HCT116 (cell line): ENCODE data around the gene LIN28A. TPM values are rescaled to one million over a fixed set of nuclear protein-coding genes. Genes with fewer than 3 reads are reported as not detected.

Source experiments
- ATAC-seq: fragments of 200-7000 bp; cut with Tn5 transposase; 2 replicates; pipeline ENCODE4 v1.9.1; 2020; ENCODE audit warnings: mild to moderate bottlenecking, moderate library complexity
- BruUV-seq: library from RNA; stranded (reverse); fragments of 400-500 nt; replicated peaks from 2 replicates; lab custom pipeline; 2021; lab: Mats Ljungman, UMichigan
- CTCF ChIA-PET: fragments of 300-600 bp; sonication (Branson Sonifier 250); formaldehyde crosslinking; loops from one replicate; lab custom pipeline; 2021; ENCODE audit warnings: antibody characterized with exemption; lab: Charles Lee
- POLR2A ChIA-PET: fragments of 300-600, 350-600 bp; sonication (Branson Sonifier 250); formaldehyde crosslinking; loops from one replicate; lab custom pipeline; 2021; ENCODE audit warnings: antibody characterized with exemption; lab: Charles Lee
- RAD21 ChIA-PET, 2 experiments: fragments of 300-600 bp; sonication (Branson Sonifier 250); formaldehyde crosslinking; loops; one replicate each; lab custom pipeline; 2023; ENCODE audit warnings: low total read pairs in 2 of 2; ENCODE audit not compliant: uncharacterized antibody in 2 of 2, unreplicated experiment in 2 of 2, low non-redundant PET in 1 of 2; lab: Charles Lee
- DNase-seq: peaks from one replicate; pipeline ENCODE4 v3.0.0-alpha.2; 2010; ENCODE audit warnings: low read depth, low spot score
- H2AFZ ChIP-seq: fragments of 200-600 bp; shearing (Covaris generic), sonication (generic); 2 replicates; pipeline ENCODE4 v1.6.1; 2017; ENCODE audit warnings: low read depth, mixed run types, mixed read lengths, antibody characterized with exemption, low read length; ENCODE audit not compliant: poor library complexity, severe bottlenecking
- H3K27ac ChIP-seq: 2 replicates; pipeline ENCODE4 v1.5.1; 2012; ENCODE audit warnings: low read depth, low read length
- H3K27me3 ChIP-seq: fragments of 200-600 bp; sonication (generic); 2 replicates; pipeline ENCODE4 v1.6.1; 2016; ENCODE audit warnings: mixed run types, low read length, mixed read lengths; ENCODE audit not compliant: insufficient read depth
- H3K36me3 ChIP-seq, 2 experiments: fragments of 200-500 bp in 1 of 2; fragments of 200-600 bp in 1 of 2; sonication (Bioruptor generic) in 1 of 2; sonication (generic) in 1 of 2; 2 replicates each; pipeline versions ENCODE4 v1.5.1 to v1.6.1; 2014 to 2016; ENCODE audit warnings: low read length in 2 of 2, inconsistent platforms in 1 of 2, mixed read lengths in 1 of 2, mixed run types in 1 of 2; ENCODE audit not compliant: insufficient read depth in 2 of 2, control insufficient read depth in 1 of 2
- H3K4me1 ChIP-seq, 2 experiments: fragments of 200-600 bp in 1 of 2; sonication (generic) in 1 of 2; 2 replicates each; pipeline versions ENCODE4 v1.5.1 to v1.6.1; 2012 to 2017; ENCODE audit warnings: low read length in 2 of 2, inconsistent platforms in 1 of 2, mild to moderate bottlenecking in 1 of 2, mixed read lengths in 1 of 2, mixed run types in 1 of 2, moderate library complexity in 1 of 2; ENCODE audit not compliant: insufficient read depth in 2 of 2, control insufficient read depth in 1 of 2
- H3K4me2 ChIP-seq: fragments of 200-600 bp; sonication (generic); 2 replicates; pipeline ENCODE4 v1.6.1; 2017; ENCODE audit warnings: mixed run types, low read length, mixed read lengths
- H3K4me3 ChIP-seq, 2 experiments: fragments of 200-600 bp in 1 of 2; sonication (generic) in 1 of 2; replicated peaks in 1 of 2; 2 replicates each; pipeline ENCODE4 v1.5.1; 2011 to 2016; ENCODE audit warnings: low read length in 2 of 2, control low read depth in 1 of 2, low read depth in 1 of 2, mild to moderate bottlenecking in 1 of 2, mixed read lengths in 1 of 2, mixed run types in 1 of 2
- H3K79me2 ChIP-seq: fragments of 200-600 bp; sonication (generic); 2 replicates; pipeline ENCODE4 v1.6.1; 2017; ENCODE audit warnings: mild to moderate bottlenecking, mixed run types, low read length, moderate library complexity, mixed read lengths; ENCODE audit not compliant: insufficient read depth
- H3K9ac ChIP-seq: fragments of 200-600 bp; sonication (generic); 2 replicates; pipeline ENCODE4 v1.6.1; 2016; ENCODE audit warnings: low read length, mixed read lengths
- H3K9me2 ChIP-seq: fragments of 200-600 bp; sonication (generic), shearing (Covaris generic); 2 replicates; pipeline ENCODE4 v1.6.1; 2017; ENCODE audit warnings: mixed run types, mild to moderate bottlenecking, moderate library complexity; ENCODE audit not compliant: insufficient read depth
- H3K9me3 ChIP-seq, 2 experiments: fragments of 200-500 bp in 1 of 2; fragments of 200-600 bp in 1 of 2; sonication (Bioruptor generic) in 1 of 2; sonication (generic) in 1 of 2; 2 replicates each; pipeline ENCODE4 v1.6.1; 2014 to 2017; ENCODE audit warnings: low read length in 2 of 2, mixed read lengths in 2 of 2, inconsistent platforms in 1 of 2, low read depth in 1 of 2, mild to moderate bottlenecking in 1 of 2, mixed run types in 1 of 2, moderate library complexity in 1 of 2; ENCODE audit not compliant: control insufficient read depth in 1 of 2, insufficient read depth in 1 of 2
- H4K20me1 ChIP-seq: fragments of 200-600 bp; sonication (generic), shearing (Covaris generic); 2 replicates; pipeline ENCODE4 v1.6.1; 2017; ENCODE audit warnings: mixed run types, mild to moderate bottlenecking, moderate library complexity; ENCODE audit not compliant: insufficient read depth
- CBX3 ChIP-seq: IDR thresholded peaks from 2 replicates; pipeline ENCODE4 v1.6.1; 2012; ENCODE audit warnings: low read depth
- CEBPB ChIP-seq: IDR thresholded peaks from 2 replicates; pipeline ENCODE4 v1.6.1; 2012; ENCODE audit warnings: low read depth
- EGR1 ChIP-seq: IDR thresholded peaks from 2 replicates; pipeline ENCODE4 v1.6.1; 2012; ENCODE audit warnings: low read depth
- ELF1 ChIP-seq: IDR thresholded peaks from 2 replicates; pipeline ENCODE4 v1.6.1; 2012; ENCODE audit warnings: low read depth, borderline replicate concordance
- EZH2 ChIP-seq: fragments of 200-600 bp; sonication (generic); IDR thresholded peaks from 2 replicates; pipeline ENCODE4 v1.6.1; 2017; ENCODE audit warnings: antibody characterized with exemption, mixed run types
- FOSL1 ChIP-seq: IDR thresholded peaks from 2 replicates; pipeline ENCODE4 v1.6.1; 2012; ENCODE audit warnings: low read depth
- JUND ChIP-seq: IDR thresholded peaks from 2 replicates; pipeline ENCODE4 v1.6.1; 2012
- POLR2A ChIP-seq: IDR thresholded peaks from 2 replicates; pipeline ENCODE4 v1.7.0; 2011; ENCODE audit warnings: borderline replicate concordance; ENCODE audit not compliant: insufficient read depth, insufficient read length; ENCODE audit errors: extremely low read depth
- POLR2AphosphoS5 ChIP-seq: IDR thresholded peaks from 2 replicates; pipeline ENCODE4 v1.6.1; 2011; ENCODE audit warnings: mild to moderate bottlenecking, low read depth, low read length, moderate library complexity
- RAD21 ChIP-seq: IDR thresholded peaks from 2 replicates; pipeline ENCODE4 v1.6.1; 2012; ENCODE audit warnings: low read depth, mild to moderate bottlenecking
- SP1 ChIP-seq: IDR thresholded peaks from 2 replicates; pipeline ENCODE4 v1.6.1; 2012; ENCODE audit warnings: low read depth
- SRF ChIP-seq: IDR thresholded peaks from 2 replicates; pipeline ENCODE4 v1.6.1; 2012; ENCODE audit warnings: low read depth
- YY1 ChIP-seq: IDR thresholded peaks from 2 replicates; pipeline ENCODE4 v1.6.1; 2011; ENCODE audit warnings: low read length, low read depth, moderate library complexity, mild to moderate bottlenecking; ENCODE audit not compliant: insufficient replicate concordance; ENCODE audit errors: extremely low read depth
- intact Hi-C: fragments of 100-400 bp; cut with micrococcal nuclease; formaldehyde crosslinking; loops from 2 replicates; pipeline ENCODE4 v1.10.0; 2022
- total RNA-seq: library from RNA; stranded (reverse); gene quantifications from one replicate; pipeline ENCODE4 v1.2.1, GENCODE V29; 2021; ENCODE audit not compliant: unreplicated experiment
- TF ChIP-seq, protein P1 (sequence below): IDR thresholded peaks from 2 replicates; pipeline ENCODE4 v1.6.1; 2012
- TF ChIP-seq, protein P2 (sequence below): IDR thresholded peaks from 2 replicates; pipeline ENCODE4 v1.6.1; 2012
- TF ChIP-seq, protein P3 (sequence below): IDR thresholded peaks from 2 replicates; pipeline ENCODE4 v1.6.1; 2011; ENCODE audit warnings: mild to moderate bottlenecking, low read length, moderate library complexity; ENCODE audit not compliant: insufficient replicate concordance; ENCODE audit errors: extremely low read depth
- TF ChIP-seq, protein P4 (sequence below): IDR thresholded peaks from 2 replicates; pipeline ENCODE4 v1.6.1; 2012; ENCODE audit warnings: low read depth
- TF ChIP-seq, protein P5 (sequence below), 3 experiments: fragments of 200-600 bp in 1 of 3; sonication (generic) in 1 of 3; IDR thresholded peaks in 2 of 3; conservative IDR thresholded peaks in 1 of 3; 2 replicates each; pipeline ENCODE4 v1.5.1; 2012 to 2017; ENCODE audit warnings: low read depth in 2 of 3, low read length in 2 of 3, antibody characterized with exemption in 1 of 3, borderline replicate concordance in 1 of 3, control low read depth in 1 of 3, mild to moderate bottlenecking in 1 of 3, mixed read lengths in 1 of 3, mixed run types in 1 of 3, moderate library complexity in 1 of 3; ENCODE audit not compliant: insufficient read depth in 1 of 3

LIN28A gene
- total RNA-seq, 1 experiment from 2014 or later: 1.4 TPM

DNA sequence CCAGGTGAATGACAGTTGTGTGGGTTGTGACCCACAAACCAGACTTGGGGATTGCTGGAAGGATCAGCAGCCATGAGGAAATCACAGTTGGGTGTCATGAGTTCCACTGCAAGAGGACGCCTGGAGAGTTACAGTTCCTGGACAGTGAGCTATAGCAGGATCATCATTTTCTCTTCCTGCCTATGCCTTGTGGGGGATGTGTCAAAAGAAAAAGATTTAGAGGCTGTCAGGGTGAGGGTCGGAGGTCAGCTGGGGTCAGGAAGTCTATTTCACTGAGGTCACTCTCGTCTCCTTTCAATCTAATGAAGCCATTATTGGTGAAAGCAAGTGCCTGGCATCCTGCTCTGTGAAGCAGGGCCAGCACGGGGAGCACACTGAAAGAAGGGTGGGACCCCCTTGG is 7.0 kb upstream of the LIN28A start:
- CTCF ChIA-PET: interaction anchor here (0.7 kb wide), 1 partner anchor 14 kb away, joined by 3 read pairs; no protein-coding TSS in a partner anchor
- intact Hi-C loops: no loop called here
- H3K36me3 ChIP-seq: no peaks in the 10 kb centered on the region
- BruUV-seq: no TSS peak
- RAD21 ChIA-PET: no interaction called here
- DNase-seq (no peak), ATAC-seq (no peak)
- no peak overlapping the region for H3K9ac ChIP-seq
- no peak overlapping the region for H3K27ac ChIP-seq
- peaks cover 0 to under 1% of the 10 kb centered on the region in 2 experiments; a peak in 2 of 4 replicates for H3K4me1 ChIP-seq
- no peak overlapping the region for H2AFZ ChIP-seq
- H3K9me2 ChIP-seq: no peaks in the 10 kb centered on the region
- H3K27me3 ChIP-seq: no peaks in the 10 kb centered on the region; the same call in 1 of the 2 replicates
- TF ChIP-seq, protein P1, sequence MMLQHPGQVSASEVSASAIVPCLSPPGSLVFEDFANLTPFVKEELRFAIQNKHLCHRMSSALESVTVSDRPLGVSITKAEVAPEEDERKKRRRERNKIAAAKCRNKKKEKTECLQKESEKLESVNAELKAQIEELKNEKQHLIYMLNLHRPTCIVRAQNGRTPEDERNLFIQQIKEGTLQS: no peak
- TF ChIP-seq CEBPB: no peak
- TF ChIP-seq RAD21: no peak
- no peak for TF ChIP-seq EGR1
- no peak for TF ChIP-seq ELF1
- no peak for TF ChIP-seq JUND
- TF ChIP-seq, protein P2, sequence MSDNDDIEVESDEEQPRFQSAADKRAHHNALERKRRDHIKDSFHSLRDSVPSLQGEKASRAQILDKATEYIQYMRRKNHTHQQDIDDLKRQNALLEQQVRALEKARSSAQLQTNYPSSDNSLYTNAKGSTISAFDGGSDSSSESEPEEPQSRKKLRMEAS: no peak
- no peak for TF ChIP-seq EZH2
- TF ChIP-seq, protein P3, sequence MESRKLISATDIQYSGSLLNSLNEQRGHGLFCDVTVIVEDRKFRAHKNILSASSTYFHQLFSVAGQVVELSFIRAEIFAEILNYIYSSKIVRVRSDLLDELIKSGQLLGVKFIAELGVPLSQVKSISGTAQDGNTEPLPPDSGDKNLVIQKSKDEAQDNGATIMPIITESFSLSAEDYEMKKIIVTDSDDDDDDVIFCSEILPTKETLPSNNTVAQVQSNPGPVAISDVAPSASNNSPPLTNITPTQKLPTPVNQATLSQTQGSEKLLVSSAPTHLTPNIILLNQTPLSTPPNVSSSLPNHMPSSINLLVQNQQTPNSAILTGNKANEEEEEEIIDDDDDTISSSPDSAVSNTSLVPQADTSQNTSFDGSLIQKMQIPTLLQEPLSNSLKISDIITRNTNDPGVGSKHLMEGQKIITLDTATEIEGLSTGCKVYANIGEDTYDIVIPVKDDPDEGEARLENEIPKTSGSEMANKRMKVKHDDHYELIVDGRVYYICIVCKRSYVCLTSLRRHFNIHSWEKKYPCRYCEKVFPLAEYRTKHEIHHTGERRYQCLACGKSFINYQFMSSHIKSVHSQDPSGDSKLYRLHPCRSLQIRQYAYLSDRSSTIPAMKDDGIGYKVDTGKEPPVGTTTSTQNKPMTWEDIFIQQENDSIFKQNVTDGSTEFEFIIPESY: no peak
- TF ChIP-seq, protein P4, sequence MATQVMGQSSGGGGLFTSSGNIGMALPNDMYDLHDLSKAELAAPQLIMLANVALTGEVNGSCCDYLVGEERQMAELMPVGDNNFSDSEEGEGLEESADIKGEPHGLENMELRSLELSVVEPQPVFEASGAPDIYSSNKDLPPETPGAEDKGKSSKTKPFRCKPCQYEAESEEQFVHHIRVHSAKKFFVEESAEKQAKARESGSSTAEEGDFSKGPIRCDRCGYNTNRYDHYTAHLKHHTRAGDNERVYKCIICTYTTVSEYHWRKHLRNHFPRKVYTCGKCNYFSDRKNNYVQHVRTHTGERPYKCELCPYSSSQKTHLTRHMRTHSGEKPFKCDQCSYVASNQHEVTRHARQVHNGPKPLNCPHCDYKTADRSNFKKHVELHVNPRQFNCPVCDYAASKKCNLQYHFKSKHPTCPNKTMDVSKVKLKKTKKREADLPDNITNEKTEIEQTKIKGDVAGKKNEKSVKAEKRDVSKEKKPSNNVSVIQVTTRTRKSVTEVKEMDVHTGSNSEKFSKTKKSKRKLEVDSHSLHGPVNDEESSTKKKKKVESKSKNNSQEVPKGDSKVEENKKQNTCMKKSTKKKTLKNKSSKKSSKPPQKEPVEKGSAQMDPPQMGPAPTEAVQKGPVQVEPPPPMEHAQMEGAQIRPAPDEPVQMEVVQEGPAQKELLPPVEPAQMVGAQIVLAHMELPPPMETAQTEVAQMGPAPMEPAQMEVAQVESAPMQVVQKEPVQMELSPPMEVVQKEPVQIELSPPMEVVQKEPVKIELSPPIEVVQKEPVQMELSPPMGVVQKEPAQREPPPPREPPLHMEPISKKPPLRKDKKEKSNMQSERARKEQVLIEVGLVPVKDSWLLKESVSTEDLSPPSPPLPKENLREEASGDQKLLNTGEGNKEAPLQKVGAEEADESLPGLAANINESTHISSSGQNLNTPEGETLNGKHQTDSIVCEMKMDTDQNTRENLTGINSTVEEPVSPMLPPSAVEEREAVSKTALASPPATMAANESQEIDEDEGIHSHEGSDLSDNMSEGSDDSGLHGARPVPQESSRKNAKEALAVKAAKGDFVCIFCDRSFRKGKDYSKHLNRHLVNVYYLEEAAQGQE: no peak
- no peak for TF ChIP-seq CBX3
- TF ChIP-seq, protein P5, sequence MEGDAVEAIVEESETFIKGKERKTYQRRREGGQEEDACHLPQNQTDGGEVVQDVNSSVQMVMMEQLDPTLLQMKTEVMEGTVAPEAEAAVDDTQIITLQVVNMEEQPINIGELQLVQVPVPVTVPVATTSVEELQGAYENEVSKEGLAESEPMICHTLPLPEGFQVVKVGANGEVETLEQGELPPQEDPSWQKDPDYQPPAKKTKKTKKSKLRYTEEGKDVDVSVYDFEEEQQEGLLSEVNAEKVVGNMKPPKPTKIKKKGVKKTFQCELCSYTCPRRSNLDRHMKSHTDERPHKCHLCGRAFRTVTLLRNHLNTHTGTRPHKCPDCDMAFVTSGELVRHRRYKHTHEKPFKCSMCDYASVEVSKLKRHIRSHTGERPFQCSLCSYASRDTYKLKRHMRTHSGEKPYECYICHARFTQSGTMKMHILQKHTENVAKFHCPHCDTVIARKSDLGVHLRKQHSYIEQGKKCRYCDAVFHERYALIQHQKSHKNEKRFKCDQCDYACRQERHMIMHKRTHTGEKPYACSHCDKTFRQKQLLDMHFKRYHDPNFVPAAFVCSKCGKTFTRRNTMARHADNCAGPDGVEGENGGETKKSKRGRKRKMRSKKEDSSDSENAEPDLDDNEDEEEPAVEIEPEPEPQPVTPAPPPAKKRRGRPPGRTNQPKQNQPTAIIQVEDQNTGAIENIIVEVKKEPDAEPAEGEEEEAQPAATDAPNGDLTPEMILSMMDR (IDR thresholded peaks at IDR 0.05 in 2 of 3, conservative IDR thresholded peaks at IDR 0.05 in 1 of 3; ENCODE audit: borderline replicate concordance in 1 of 3, insufficient read depth in 1 of 3, low read depth in 2 of 3, low read length in 2 of 3): no peak
- TF ChIP-seq POLR2A: no peak
- TF ChIP-seq YY1: no peak
- TF ChIP-seq POLR2AphosphoS5: no peak
- no peak for TF ChIP-seq FOSL1
- no peak for TF ChIP-seq SP1
- no peak for TF ChIP-seq SRF
- no peaks in the 10 kb centered on the region for H3K9me3 ChIP-seq
- no peak overlapping the region for H3K4me3 ChIP-seq
- no peaks in the 10 kb centered on the region for H3K79me2 ChIP-seq
- no peaks in the 10 kb centered on the region for H4K20me1 ChIP-seq
- POLR2A ChIA-PET: no interaction called here
- no peak overlapping the region for H3K4me2 ChIP-seq
